HG03025 (cell line): ENCODE measurements around the gene ACAT2.
"Not testable (repeated sequence)": the region's sequence is repeated elsewhere in the genome, so short reads cannot be mapped to it uniquely, and the experiment has no call there.

Experiments used
- ATAC-seq: cut with Tn5 transposase; IDR thresholded peaks from one replicate; pipeline ENCODE4 v1.9.1; 2021; ENCODE audit warnings: mild to moderate bottlenecking, moderate library complexity; ENCODE audit not compliant: unreplicated experiment, low FRiP score

The ACAT2 gene

GRCh38 chr6:159729598-159730331 is 32.1 kb upstream of the ACAT2 start:
- no peak for ATAC-seq

GRCh38 chr6:159730332-159730676 is 31.5 kb upstream of the ACAT2 start:
- no peak for ATAC-seq

GRCh38 chr6:159732550-159732949 is 29.3 kb upstream of the ACAT2 start:
- ATAC-seq = not testable (repeated sequence)

GRCh38 chr6:159733395-159733794 is 28.4 kb upstream of the ACAT2 start:
- ATAC-seq = not testable (repeated sequence)

- no peak for ATAC-seq
Observed at GRCh38 chr6:159736908-159737307, 24.9 kb upstream of the ACAT2 start.

GRCh38 chr6:159739341-159739740 is 22.5 kb upstream of the ACAT2 start:
- ATAC-seq = no peak

- ATAC-seq = no peak
Observed at GRCh38 chr6:159742165-159742564, 19.7 kb upstream of the ACAT2 start.

GRCh38 chr6:159745081-159745480 is 16.8 kb upstream of the ACAT2 start:
- no peak for ATAC-seq

GRCh38 chr6:159746759-159747158 is 15.1 kb upstream of the ACAT2 start:
- no peak for ATAC-seq

- not testable (repeated sequence) for ATAC-seq
Observed at GRCh38 chr6:159748127-159748526, 13.7 kb upstream of the ACAT2 start.

- ATAC-seq = no peak
Observed at GRCh38 chr6:159751448-159751847, 10.4 kb upstream of the ACAT2 start.

GRCh38 chr6:159753081-159753872 is 8.6 kb upstream of the ACAT2 start:
- ATAC-seq = no peak

GRCh38 chr6:159754401-159754800 is 7.4 kb upstream of the ACAT2 start:
- no peak for ATAC-seq

GRCh38 chr6:159754959-159755914 is 6.6 kb upstream of the ACAT2 start:
- ATAC-seq = no peak

- no peak for ATAC-seq
Observed at GRCh38 chr6:159756508-159756907, 5.3 kb upstream of the ACAT2 start.

- no peak for ATAC-seq
Observed at GRCh38 chr6:159758031-159759001, 3.5 kb upstream of the ACAT2 start.

GRCh38 chr6:159759645-159760044 is 2.2 kb upstream of the ACAT2 start:
- ATAC-seq = no peak

- ATAC-seq = no peak
Observed at GRCh38 chr6:159760602-159761057, 1.2 kb upstream of the ACAT2 start.

GRCh38 chr6:159761129-159761872 is 544 bp upstream of the ACAT2 start:
- ATAC-seq = peak; percentile 8
